ENCODE results near the gene GIMAP2. TPM values are rescaled to one million over a fixed set of nuclear protein-coding genes. Genes with fewer than 3 reads are reported as not detected.

The GIMAP2 gene
- total RNA-seq, 3 donors from 2014 or later, result 8.1 to 8.6 (median 8.3) TPM

GRCh38 chr7:150742286-150742968, 56.9 kb downstream of the GIMAP2 start:
- intact Hi-C loops (cut with DNase I, micrococcal nuclease), result no loop called here
- Histone ChIP-seq H3K4me3 (no peak overlapping the region), H3K36me3 (ENCODE audit: low read depth) (no peaks in the 10 kb centered on the region), H3K9me3 (no peaks in the 10 kb centered on the region), H3K4me1 (ENCODE audit: low read depth) (no peaks in the 10 kb centered on the region)
- ATAC-seq (peak; percentile 7), DNase-seq (no peak)
- no peak for TF ChIP-seq CTCF (IDR thresholded peaks at IDR 0.05)

Other genes with a start within 250 kb of the GIMAP2 start
- 1 to 10 TPM; 4.1 to 9.1 (median 5.5) TPM for gene GIMAP8, start 235.1 kb upstream of the GIMAP2 start, total RNA-seq
- gene GIMAP7, start 170.8 kb upstream of the GIMAP2 start, total RNA-seq, result 10 to 100 TPM in 1 of 3 donors, 1 to 10 TPM in 2; 6.7 to 11.5 (median 9.8) TPM
- gene GIMAP4, start 118.3 kb upstream of the GIMAP2 start, total RNA-seq, result 10 to 100 TPM; 10.5 to 22.6 (median 18.1) TPM
- gene GIMAP6, start 53.3 kb upstream of the GIMAP2 start, total RNA-seq, result 10 to 100 TPM in 2 of 3 donors, 1 to 10 TPM in 1; 7.5 to 14.9 (median 13.2) TPM
- 1 to 10 TPM in 2 of 3 donors, under 1 TPM in 1; 0.84 to 3.6 (median 2.9) TPM for gene GIMAP1, start 30.9 kb downstream of the GIMAP2 start, total RNA-seq
- gene GIMAP5, start 51.7 kb downstream of the GIMAP2 start, total RNA-seq, result 10 to 100 TPM in 1 of 3 donors, 1 to 10 TPM in 2; 3.1 to 10.3 (median 9.3) TPM
- 100 to 1,000 TPM; 210 to 401 (median 338) TPM for gene TMEM176B, start 114.7 kb downstream of the GIMAP2 start, total RNA-seq
- gene TMEM176A, start 115.1 kb downstream of the GIMAP2 start, total RNA-seq, result 100 to 1,000 TPM; 178 to 282 (median 245) TPM
- 100 to 1,000 TPM; 249 to 756 (median 606) TPM for gene AOC1, start 166.8 kb downstream of the GIMAP2 start, total RNA-seq

Data from mucosa of descending colon (tissue), 3 donors.